ENCODE measurements around the gene CREB1.
"Not testable (repeated sequence)": the region's sequence is repeated elsewhere in the genome, so short reads cannot be mapped to it uniquely, and the experiment has no call there.

The CREB1 gene

DNA sequence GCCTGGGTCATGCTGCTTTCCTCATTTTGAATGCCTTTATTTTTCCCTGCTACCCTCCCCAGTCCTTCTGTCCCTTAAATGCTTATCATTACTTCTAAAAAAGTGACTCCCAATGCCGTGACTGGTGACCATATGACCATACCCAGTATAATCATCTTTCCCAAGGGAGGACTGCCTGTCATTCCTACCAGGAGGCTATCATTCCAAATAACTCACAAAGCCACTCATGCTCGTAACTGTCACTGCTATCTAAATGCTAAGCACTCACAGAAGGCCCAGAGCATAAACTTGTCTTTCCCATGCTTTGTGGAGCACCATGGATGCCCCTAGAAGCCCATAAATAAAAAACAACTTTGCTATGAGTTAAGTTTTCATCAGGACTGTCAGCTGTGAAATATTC, 38.7 kb upstream of the CREB1 start:
- Mint-ChIP-seq H3K27me3 (ENCODE audit: low read depth) (no peaks in the 10 kb centered on the region), H3K9me3 (no peaks in the 10 kb centered on the region), H3K36me3 (ENCODE audit: low read depth) (no peaks in the 10 kb centered on the region), H3K4me1 (no peaks in the 10 kb centered on the region), H3K27ac (no peak overlapping the region), H3K4me3 (no peak overlapping the region)
- TF ChIP-seq, protein P1, sequence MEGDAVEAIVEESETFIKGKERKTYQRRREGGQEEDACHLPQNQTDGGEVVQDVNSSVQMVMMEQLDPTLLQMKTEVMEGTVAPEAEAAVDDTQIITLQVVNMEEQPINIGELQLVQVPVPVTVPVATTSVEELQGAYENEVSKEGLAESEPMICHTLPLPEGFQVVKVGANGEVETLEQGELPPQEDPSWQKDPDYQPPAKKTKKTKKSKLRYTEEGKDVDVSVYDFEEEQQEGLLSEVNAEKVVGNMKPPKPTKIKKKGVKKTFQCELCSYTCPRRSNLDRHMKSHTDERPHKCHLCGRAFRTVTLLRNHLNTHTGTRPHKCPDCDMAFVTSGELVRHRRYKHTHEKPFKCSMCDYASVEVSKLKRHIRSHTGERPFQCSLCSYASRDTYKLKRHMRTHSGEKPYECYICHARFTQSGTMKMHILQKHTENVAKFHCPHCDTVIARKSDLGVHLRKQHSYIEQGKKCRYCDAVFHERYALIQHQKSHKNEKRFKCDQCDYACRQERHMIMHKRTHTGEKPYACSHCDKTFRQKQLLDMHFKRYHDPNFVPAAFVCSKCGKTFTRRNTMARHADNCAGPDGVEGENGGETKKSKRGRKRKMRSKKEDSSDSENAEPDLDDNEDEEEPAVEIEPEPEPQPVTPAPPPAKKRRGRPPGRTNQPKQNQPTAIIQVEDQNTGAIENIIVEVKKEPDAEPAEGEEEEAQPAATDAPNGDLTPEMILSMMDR (IDR thresholded peaks at IDR 0.05; ENCODE audit: unreplicated experiment in 3 of 3), result no peak

DNA sequence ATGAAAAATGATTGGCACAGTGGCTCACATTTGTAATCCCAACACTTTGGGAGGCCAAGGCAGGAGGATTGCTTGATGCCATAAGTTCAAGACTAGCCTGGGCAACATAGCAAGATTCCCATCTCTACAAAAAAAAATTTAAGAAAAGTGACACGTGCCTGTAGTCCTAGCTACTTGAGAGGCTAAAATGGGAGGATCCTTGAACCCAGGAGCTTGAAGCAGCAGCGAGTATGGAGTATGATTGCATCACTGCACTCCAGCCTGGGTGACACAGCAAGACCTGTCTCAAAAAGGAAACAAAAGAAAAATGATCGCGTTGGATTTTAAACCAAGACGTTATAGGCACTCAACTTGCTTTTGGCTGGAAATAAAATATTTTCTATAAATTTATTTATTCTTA, 37.8 kb upstream of the CREB1 start:
- H3K36me3 Mint-ChIP-seq (ENCODE audit: low read depth), result no peaks in the 10 kb centered on the region

DNA sequence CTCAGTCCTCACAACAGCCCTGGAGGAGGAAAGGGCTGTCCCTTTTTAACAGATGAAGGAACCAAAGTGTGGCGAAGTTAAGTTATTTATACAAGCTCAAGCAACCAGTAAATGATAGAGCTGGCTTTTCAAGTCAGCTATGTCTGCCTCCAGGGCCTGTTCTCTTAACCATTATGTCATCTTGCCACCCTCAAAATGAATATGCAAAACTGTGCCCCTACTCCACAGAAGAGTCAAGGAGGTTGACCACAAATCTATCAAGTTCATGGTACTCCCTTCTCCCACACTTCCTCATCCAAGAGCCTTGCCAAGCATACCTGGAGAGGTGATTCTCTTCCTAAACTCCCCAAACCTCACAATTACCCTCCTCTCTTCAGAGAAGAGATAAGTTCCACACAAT, 37.3 kb upstream of the CREB1 start:
- H3K36me3 Mint-ChIP-seq (ENCODE audit: low read depth), result no peaks in the 10 kb centered on the region
- no peaks in the 10 kb centered on the region for H3K27me3 Mint-ChIP-seq (ENCODE audit: low read depth)
- TF ChIP-seq, protein P1 (IDR thresholded peaks at IDR 0.05; ENCODE audit: unreplicated experiment in 3 of 3), result no peak
- no peak overlapping the region for H3K27ac Mint-ChIP-seq
- H3K4me3 Mint-ChIP-seq, result no peak overlapping the region
- no peaks in the 10 kb centered on the region for H3K4me1 Mint-ChIP-seq
- no peaks in the 10 kb centered on the region for H3K9me3 Mint-ChIP-seq

More for the DNA sequence above, 37.8 kb upstream of the CREB1 start:
- Mint-ChIP-seq H3K9me3 (no peaks in the 10 kb centered on the region), H3K27ac (no peak overlapping the region), H3K27me3 (ENCODE audit: low read depth) (no peaks in the 10 kb centered on the region), H3K4me3 (no peak overlapping the region), H3K4me1 (no peaks in the 10 kb centered on the region)
- TF ChIP-seq, protein P1 (IDR thresholded peaks at IDR 0.05; ENCODE audit: unreplicated experiment in 3 of 3), result no peak

DNA sequence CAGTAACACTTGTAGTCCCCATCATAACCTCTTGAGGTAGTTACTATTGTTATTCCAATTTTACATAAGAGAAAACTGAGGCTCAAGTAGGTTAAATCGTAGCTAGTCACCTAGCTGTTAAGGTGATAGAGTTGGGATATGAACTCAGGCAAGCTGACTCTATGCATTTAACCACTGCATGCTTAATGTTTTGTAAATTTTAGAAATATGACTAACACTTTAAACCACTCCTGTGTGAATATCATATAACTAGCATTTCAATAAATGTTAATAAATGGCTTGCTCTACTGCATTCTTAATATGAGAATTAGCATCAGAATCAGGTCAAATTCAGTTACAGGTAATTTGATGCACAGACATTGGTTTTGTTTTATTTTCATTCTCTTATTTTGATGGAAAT, 35.6 kb upstream of the CREB1 start:
- no peaks in the 10 kb centered on the region for H3K36me3 Mint-ChIP-seq (ENCODE audit: low read depth)
- no peaks in the 10 kb centered on the region for H3K27me3 Mint-ChIP-seq (ENCODE audit: low read depth)
- H3K4me1 Mint-ChIP-seq, result no peaks in the 10 kb centered on the region
- H3K4me3 Mint-ChIP-seq, result no peak overlapping the region
- TF ChIP-seq, protein P1 (IDR thresholded peaks at IDR 0.05; ENCODE audit: unreplicated experiment in 3 of 3), result no peak
- H3K9me3 Mint-ChIP-seq, result no peaks in the 10 kb centered on the region
- H3K27ac Mint-ChIP-seq, result no peak overlapping the region

DNA sequence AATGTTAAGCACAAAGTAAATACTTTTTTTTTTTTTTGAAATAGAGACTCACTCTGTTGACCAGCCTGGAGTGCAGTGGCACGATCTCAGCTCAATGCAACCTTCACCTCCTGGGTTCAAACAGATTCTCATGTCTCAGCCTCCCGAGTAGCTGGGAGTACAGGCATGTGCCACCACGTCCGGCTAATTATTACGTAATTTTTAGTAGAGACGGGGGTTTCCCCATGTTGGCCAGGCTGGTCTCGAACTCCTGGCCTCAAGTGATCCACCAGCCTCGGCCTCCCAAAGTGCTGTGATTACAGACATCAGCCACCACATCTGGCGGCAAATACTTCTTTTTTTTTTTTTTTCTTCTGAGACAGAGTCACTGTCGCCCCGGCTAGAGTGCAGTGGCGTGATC, 32.8 kb upstream of the CREB1 start:
- not testable (repeated sequence) for H3K27ac Mint-ChIP-seq; H3K9me3 Mint-ChIP-seq; H3K27me3 Mint-ChIP-seq (ENCODE audit: low read depth); H3K4me1 Mint-ChIP-seq; H3K36me3 Mint-ChIP-seq (ENCODE audit: low read depth); H3K4me3 Mint-ChIP-seq

DNA sequence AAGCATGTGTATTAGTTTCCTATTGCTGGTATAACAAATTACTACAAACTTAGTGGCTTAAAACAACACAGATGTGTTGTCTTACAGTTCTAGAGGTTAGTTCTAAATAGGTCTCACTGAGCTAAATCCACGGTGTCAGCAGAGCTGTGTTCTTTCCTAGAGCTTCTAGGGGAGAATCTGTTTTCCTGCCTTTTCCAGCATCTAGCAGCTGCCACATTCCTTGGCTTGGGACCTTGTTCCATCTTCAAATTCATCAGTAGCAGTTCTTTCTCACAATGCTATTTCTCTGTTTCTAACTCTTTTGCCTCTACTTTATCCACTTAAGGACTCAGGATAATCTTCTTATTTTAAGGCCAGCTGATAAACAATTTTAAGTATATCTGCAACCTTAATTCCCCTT, 32.2 kb upstream of the CREB1 start:
- H3K27me3 Mint-ChIP-seq (ENCODE audit: low read depth), result no peaks in the 10 kb centered on the region
- H3K27ac Mint-ChIP-seq, result no peak overlapping the region
- no peak overlapping the region for H3K4me3 Mint-ChIP-seq
- no peaks in the 10 kb centered on the region for H3K36me3 Mint-ChIP-seq (ENCODE audit: low read depth)
- TF ChIP-seq, protein P1 (IDR thresholded peaks at IDR 0.05; ENCODE audit: unreplicated experiment in 3 of 3), result no peak
- no peaks in the 10 kb centered on the region for H3K4me1 Mint-ChIP-seq
- H3K9me3 Mint-ChIP-seq, result no peaks in the 10 kb centered on the region
